Mucosa of rectum (tissue), 2 donors: Measurements from ENCODE around the gene LGALS3BP.

ENCODE experiments used
- H3K27ac ChIP-seq, 2 donors: one replicate each; pipeline ENCODE4 v1.7.0; 2013; ENCODE audit warnings: inconsistent platforms in 2 of 2, low read depth in 2 of 2, low read length in 2 of 2
- H3K27me3 ChIP-seq, 2 donors: one replicate each; pipeline ENCODE4 v1.7.0; 2013; ENCODE audit warnings: low read length in 2 of 2; ENCODE audit not compliant: control insufficient read depth in 2 of 2, insufficient read depth in 2 of 2
- H3K36me3 ChIP-seq, 2 donors: one replicate each; pipeline ENCODE4 v1.7.0; 2013; ENCODE audit warnings: low read length in 2 of 2; ENCODE audit not compliant: control insufficient read depth in 2 of 2, insufficient read depth in 2 of 2
- H3K4me1 ChIP-seq, 2 donors: one replicate each; pipeline ENCODE4 v1.7.0; 2013; ENCODE audit warnings: low read length in 2 of 2, mild to moderate bottlenecking in 1 of 2; ENCODE audit not compliant: control insufficient read depth in 2 of 2, insufficient read depth in 2 of 2
- H3K4me3 ChIP-seq, 2 donors: one replicate each; pipeline ENCODE4 v1.7.0; 2013; ENCODE audit warnings: low read length in 2 of 2
- H3K9ac ChIP-seq, 2 donors: one replicate each; pipeline ENCODE4 v1.7.0; 2013; ENCODE audit warnings: low read length in 2 of 2, low read depth in 1 of 2, mild to moderate bottlenecking in 1 of 2
- H3K9me3 ChIP-seq, 2 donors: one replicate each; pipeline ENCODE4 v1.7.0; 2013; ENCODE audit warnings: low read length in 2 of 2; ENCODE audit not compliant: control insufficient read depth in 2 of 2
- donor health status: healthy.
- donor health status: Normal muscosa, but diverticular disease.

The LGALS3BP gene

GRCh38 chr17:78998311-78999055 lies 18.8 kb upstream of the LGALS3BP start:
- Histone ChIP-seq H3K27ac (peak overlapping the region; percentile 88 to 92), H3K27me3 (no peaks in the 10 kb centered on the region), H3K9me3 (no peaks in the 10 kb centered on the region), H3K4me3 (peak overlapping the region in 1 of 2 donors; percentile 41), H3K4me1 (peaks cover 69 to 91% of the 10 kb centered on the region in 2 donors), H3K36me3 (peaks cover 43 to 53% of the 10 kb centered on the region in 2 donors), H3K9ac (peak overlapping the region; percentile 20 to 38)

- Histone ChIP-seq H3K9ac (peak overlapping the region; percentile 27 to 38), H3K27ac (peak overlapping the region; percentile 88 to 92)
Measured at GRCh38 chr17:78997881-78998280, 18.2 kb upstream of the LGALS3BP start.

GRCh38 chr17:78997231-78997741 lies 17.6 kb upstream of the LGALS3BP start:
- peak overlapping the region; percentile 88 to 92 for H3K27ac ChIP-seq
- H3K4me1 ChIP-seq, result peaks cover 70 to 89% of the 10 kb centered on the region in 2 donors
- H3K27me3 ChIP-seq, result no peaks in the 10 kb centered on the region
- no peaks in the 10 kb centered on the region for H3K9me3 ChIP-seq
- peak overlapping the region; percentile 10 to 37 for H3K4me3 ChIP-seq
- peaks cover 55 to 64% of the 10 kb centered on the region in 2 donors for H3K36me3 ChIP-seq
- H3K9ac ChIP-seq, result peak overlapping the region; percentile 41 to 79

More at GRCh38 chr17:78997881-78998280, 18.2 kb upstream of the LGALS3BP start:
- Histone ChIP-seq H3K27me3 (no peaks in the 10 kb centered on the region), H3K4me1 (peaks cover 73 to 94% of the 10 kb centered on the region in 2 donors), H3K36me3 (peaks cover 49 to 59% of the 10 kb centered on the region in 2 donors), H3K4me3 (peak overlapping the region; percentile 10 to 37), H3K9me3 (no peaks in the 10 kb centered on the region)

- Histone ChIP-seq H3K27ac (peak overlapping the region; percentile 88 to 92), H3K4me1 (peaks cover 66 to 84% of the 10 kb centered on the region in 2 donors)
Measured at GRCh38 chr17:78996781-78997201, 17.1 kb upstream of the LGALS3BP start.

GRCh38 chr17:78995761-78996451 lies 16.2 kb upstream of the LGALS3BP start:
- peak overlapping the region; percentile 74 to 79 for H3K9ac ChIP-seq
- peaks cover 64 to 75% of the 10 kb centered on the region in 2 donors for H3K36me3 ChIP-seq
- H3K27me3 ChIP-seq, result no peaks in the 10 kb centered on the region
- H3K9me3 ChIP-seq, result no peaks in the 10 kb centered on the region
- H3K4me3 ChIP-seq, result peak overlapping the region; percentile 48 to 54
- H3K27ac ChIP-seq, result peak overlapping the region; percentile 88 to 92
- peaks cover 61 to 77% of the 10 kb centered on the region in 2 donors for H3K4me1 ChIP-seq

More at GRCh38 chr17:78996781-78997201, 17.1 kb upstream of the LGALS3BP start:
- Histone ChIP-seq H3K4me3 (peak overlapping the region; percentile 0 to 20), H3K27me3 (no peaks in the 10 kb centered on the region), H3K36me3 (peaks cover 58 to 66% of the 10 kb centered on the region in 2 donors), H3K9me3 (no peaks in the 10 kb centered on the region), H3K9ac (peak overlapping the region; percentile 41 to 79)

GRCh38 chr17:78995022-78995760 lies 15.5 kb upstream of the LGALS3BP start:
- peaks cover 55 to 70% of the 10 kb centered on the region in 2 donors for H3K4me1 ChIP-seq

GRCh38 chr17:78993981-78994671 lies 14.4 kb upstream of the LGALS3BP start:
- H3K4me1 ChIP-seq, result peaks cover 49 to 61% of the 10 kb centered on the region in 2 donors

More at GRCh38 chr17:78995022-78995760, 15.5 kb upstream of the LGALS3BP start:
- H3K9me3 ChIP-seq, result no peaks in the 10 kb centered on the region
- peaks cover 68 to 80% of the 10 kb centered on the region in 2 donors for H3K36me3 ChIP-seq
- H3K27me3 ChIP-seq, result no peaks in the 10 kb centered on the region
- H3K27ac ChIP-seq, result peak overlapping the region; percentile 88 to 92
- H3K9ac ChIP-seq, result peak overlapping the region; percentile 74 to 79
- peak overlapping the region; percentile 48 to 54 for H3K4me3 ChIP-seq

GRCh38 chr17:78993241-78993956 lies 13.7 kb upstream of the LGALS3BP start:
- peak overlapping the region in 1 of 2 donors; percentile 42 for H3K9ac ChIP-seq
- peaks cover 68 to 70% of the 10 kb centered on the region in 2 donors for H3K36me3 ChIP-seq

More at GRCh38 chr17:78993981-78994671, 14.4 kb upstream of the LGALS3BP start:
- no peaks in the 10 kb centered on the region for H3K9me3 ChIP-seq
- H3K27ac ChIP-seq, result peak overlapping the region in 1 of 2 donors; percentile 88
- H3K27me3 ChIP-seq, result no peaks in the 10 kb centered on the region
- H3K9ac ChIP-seq, result peak overlapping the region; percentile 3 to 79
- H3K4me3 ChIP-seq, result no peak overlapping the region
- H3K36me3 ChIP-seq, result peaks cover 68 to 75% of the 10 kb centered on the region in 2 donors

More at GRCh38 chr17:78993241-78993956, 13.7 kb upstream of the LGALS3BP start:
- Histone ChIP-seq H3K9me3 (no peaks in the 10 kb centered on the region), H3K4me1 (peaks cover 42 to 53% of the 10 kb centered on the region in 2 donors), H3K4me3 (no peak overlapping the region), H3K27me3 (no peaks in the 10 kb centered on the region), H3K27ac (peak overlapping the region in 1 of 2 donors; percentile 16)
